H1 (cell line): ENCODE measurements around the gene BCO1. TPM values are rescaled to one million over a fixed set of nuclear protein-coding genes. Genes with fewer than 3 reads are reported as not detected.

Source experiments
- CHD2 ChIP-seq: IDR thresholded peaks from 2 replicates; pipeline ENCODE4 v1.6.1; 2012; ENCODE audit warnings: low read length, improper control_type of control experiment
- HDAC6 ChIP-seq: IDR thresholded peaks from one replicate; pipeline ENCODE4 v1.7.1; 2012; ENCODE audit warnings: low read depth, mild to moderate bottlenecking, inconsistent platforms, low read length, moderate library complexity
- KDM5A ChIP-seq: fragments of 200-600 bp; IDR thresholded peaks from 2 replicates; pipeline ENCODE4 v1.7.1; 2012; ENCODE audit warnings: mild to moderate bottlenecking, low read length, inconsistent platforms, mixed read lengths
- TEAD4 ChIP-seq: IDR thresholded peaks from 2 replicates; pipeline ENCODE4 v1.6.1; 2012; ENCODE audit warnings: low read depth, low read length, inconsistent platforms, mixed read lengths
- polyA plus RNA-seq, 7 experiments: library from polyadenylated mRNA; depleted of rRNA in 3 of 7; stranded (reverse) in 5 of 7; unstranded in 2 of 7; fragments of >200 nt in 5 of 7; fragments of 200-250 nt in 2 of 7; gene quantifications; 1 replicate in 5 of 7; 2 replicates in 1 of 7; 4 replicates in 1 of 7; pipeline versions ENCODE4 v1.2.1 to v1.2.3, GENCODE V29; 2011 to 2013; ENCODE audit warnings: missing spikeins in 2 of 7, mixed read lengths in 2 of 7
- total RNA-seq: library from RNA; stranded (reverse); fragmentation: NEBNext Ultra II Directional; extraction: Animal tissue kit (Norgen Biotek cat#: 25700); gene quantifications from 2 replicates; pipeline ENCODE4 v1.2.1, GENCODE V29; 2021
- TF ChIP-seq, protein P1 (sequence below): fragments of 300-600 bp; sonication (generic); IDR thresholded peaks from 2 replicates; pipeline ENCODE4 v1.7.1; 2012; ENCODE audit warnings: low read length, moderate library complexity, mild to moderate bottlenecking, inconsistent platforms; ENCODE audit not compliant: insufficient replicate concordance

Gene BCO1
- total and polyA plus RNA-seq, 2 of the 8 experiments (the other 6 are each of a cell fraction or from before 2014, with no cell fraction given): 0.21 TPM; not detected in 1

DNA sequence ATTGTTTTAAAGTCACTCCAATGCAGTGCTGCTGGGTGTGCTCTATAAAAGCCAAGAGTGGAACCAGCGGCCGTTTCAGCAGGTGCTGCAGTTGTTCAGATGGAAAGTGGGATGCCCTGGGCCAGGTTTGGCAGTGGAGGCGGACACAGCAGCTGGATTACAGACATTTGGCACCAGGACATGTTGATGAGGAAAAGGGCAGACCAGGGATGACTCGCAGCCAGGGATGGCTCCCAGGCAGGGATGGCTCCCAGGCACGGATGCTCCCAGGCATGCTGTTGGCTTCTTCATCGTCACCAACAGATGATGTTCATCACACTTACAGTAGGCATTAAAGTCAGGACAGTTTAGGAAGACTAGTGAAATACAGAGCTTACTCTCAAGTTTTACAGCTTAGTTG lies 86.3 kb downstream of the BCO1 start (continued):
- TF ChIP-seq TEAD4 (no peak), HDAC6 (no peak), CHD2 (no peak), KDM5A (no peak)
- TF ChIP-seq, protein P1, sequence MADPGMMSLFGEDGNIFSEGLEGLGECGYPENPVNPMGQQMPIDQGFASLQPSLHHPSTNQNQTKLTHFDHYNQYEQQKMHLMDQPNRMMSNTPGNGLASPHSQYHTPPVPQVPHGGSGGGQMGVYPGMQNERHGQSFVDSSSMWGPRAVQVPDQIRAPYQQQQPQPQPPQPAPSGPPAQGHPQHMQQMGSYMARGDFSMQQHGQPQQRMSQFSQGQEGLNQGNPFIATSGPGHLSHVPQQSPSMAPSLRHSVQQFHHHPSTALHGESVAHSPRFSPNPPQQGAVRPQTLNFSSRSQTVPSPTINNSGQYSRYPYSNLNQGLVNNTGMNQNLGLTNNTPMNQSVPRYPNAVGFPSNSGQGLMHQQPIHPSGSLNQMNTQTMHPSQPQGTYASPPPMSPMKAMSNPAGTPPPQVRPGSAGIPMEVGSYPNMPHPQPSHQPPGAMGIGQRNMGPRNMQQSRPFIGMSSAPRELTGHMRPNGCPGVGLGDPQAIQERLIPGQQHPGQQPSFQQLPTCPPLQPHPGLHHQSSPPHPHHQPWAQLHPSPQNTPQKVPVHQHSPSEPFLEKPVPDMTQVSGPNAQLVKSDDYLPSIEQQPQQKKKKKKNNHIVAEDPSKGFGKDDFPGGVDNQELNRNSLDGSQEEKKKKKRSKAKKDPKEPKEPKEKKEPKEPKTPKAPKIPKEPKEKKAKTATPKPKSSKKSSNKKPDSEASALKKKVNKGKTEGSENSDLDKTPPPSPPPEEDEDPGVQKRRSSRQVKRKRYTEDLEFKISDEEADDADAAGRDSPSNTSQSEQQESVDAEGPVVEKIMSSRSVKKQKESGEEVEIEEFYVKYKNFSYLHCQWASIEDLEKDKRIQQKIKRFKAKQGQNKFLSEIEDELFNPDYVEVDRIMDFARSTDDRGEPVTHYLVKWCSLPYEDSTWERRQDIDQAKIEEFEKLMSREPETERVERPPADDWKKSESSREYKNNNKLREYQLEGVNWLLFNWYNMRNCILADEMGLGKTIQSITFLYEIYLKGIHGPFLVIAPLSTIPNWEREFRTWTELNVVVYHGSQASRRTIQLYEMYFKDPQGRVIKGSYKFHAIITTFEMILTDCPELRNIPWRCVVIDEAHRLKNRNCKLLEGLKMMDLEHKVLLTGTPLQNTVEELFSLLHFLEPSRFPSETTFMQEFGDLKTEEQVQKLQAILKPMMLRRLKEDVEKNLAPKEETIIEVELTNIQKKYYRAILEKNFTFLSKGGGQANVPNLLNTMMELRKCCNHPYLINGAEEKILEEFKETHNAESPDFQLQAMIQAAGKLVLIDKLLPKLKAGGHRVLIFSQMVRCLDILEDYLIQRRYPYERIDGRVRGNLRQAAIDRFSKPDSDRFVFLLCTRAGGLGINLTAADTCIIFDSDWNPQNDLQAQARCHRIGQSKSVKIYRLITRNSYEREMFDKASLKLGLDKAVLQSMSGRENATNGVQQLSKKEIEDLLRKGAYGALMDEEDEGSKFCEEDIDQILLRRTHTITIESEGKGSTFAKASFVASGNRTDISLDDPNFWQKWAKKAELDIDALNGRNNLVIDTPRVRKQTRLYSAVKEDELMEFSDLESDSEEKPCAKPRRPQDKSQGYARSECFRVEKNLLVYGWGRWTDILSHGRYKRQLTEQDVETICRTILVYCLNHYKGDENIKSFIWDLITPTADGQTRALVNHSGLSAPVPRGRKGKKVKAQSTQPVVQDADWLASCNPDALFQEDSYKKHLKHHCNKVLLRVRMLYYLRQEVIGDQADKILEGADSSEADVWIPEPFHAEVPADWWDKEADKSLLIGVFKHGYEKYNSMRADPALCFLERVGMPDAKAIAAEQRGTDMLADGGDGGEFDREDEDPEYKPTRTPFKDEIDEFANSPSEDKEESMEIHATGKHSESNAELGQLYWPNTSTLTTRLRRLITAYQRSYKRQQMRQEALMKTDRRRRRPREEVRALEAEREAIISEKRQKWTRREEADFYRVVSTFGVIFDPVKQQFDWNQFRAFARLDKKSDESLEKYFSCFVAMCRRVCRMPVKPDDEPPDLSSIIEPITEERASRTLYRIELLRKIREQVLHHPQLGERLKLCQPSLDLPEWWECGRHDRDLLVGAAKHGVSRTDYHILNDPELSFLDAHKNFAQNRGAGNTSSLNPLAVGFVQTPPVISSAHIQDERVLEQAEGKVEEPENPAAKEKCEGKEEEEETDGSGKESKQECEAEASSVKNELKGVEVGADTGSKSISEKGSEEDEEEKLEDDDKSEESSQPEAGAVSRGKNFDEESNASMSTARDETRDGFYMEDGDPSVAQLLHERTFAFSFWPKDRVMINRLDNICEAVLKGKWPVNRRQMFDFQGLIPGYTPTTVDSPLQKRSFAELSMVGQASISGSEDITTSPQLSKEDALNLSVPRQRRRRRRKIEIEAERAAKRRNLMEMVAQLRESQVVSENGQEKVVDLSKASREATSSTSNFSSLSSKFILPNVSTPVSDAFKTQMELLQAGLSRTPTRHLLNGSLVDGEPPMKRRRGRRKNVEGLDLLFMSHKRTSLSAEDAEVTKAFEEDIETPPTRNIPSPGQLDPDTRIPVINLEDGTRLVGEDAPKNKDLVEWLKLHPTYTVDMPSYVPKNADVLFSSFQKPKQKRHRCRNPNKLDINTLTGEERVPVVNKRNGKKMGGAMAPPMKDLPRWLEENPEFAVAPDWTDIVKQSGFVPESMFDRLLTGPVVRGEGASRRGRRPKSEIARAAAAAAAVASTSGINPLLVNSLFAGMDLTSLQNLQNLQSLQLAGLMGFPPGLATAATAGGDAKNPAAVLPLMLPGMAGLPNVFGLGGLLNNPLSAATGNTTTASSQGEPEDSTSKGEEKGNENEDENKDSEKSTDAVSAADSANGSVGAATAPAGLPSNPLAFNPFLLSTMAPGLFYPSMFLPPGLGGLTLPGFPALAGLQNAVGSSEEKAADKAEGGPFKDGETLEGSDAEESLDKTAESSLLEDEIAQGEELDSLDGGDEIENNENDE: no peak
